CD14-positive monocyte (primary cell): ENCODE measurements around the gene PTPRQ. TPM values are rescaled to one million over a fixed set of nuclear protein-coding genes. Genes with fewer than 3 reads are reported as not detected.

Experiments used
- DNase-seq, 3 donors: peaks; one replicate each; pipeline ENCODE4 v3.0.0-alpha.2; 2011 to 2022
- H2AFZ ChIP-seq: 2 replicates; pipeline ENCODE4 v1.6.0; 2012; ENCODE audit warnings: mild to moderate bottlenecking, low read depth, low read length, inconsistent platforms; ENCODE audit not compliant: insufficient read depth, poor library complexity, severe bottlenecking
- H3K27ac ChIP-seq, 2 donors: 1 replicate in 1 of 2; 2 replicates in 1 of 2; pipeline ENCODE4 v1.5.1; 2012 to 2013; ENCODE audit warnings: low read length in 2 of 2, control low read depth in 1 of 2, inconsistent platforms in 1 of 2, low read depth in 1 of 2, mild to moderate bottlenecking in 1 of 2
- H3K27me3 ChIP-seq, 2 donors: one replicate each; pipeline versions ENCODE4 v1.6.0 to v1.6.1; 2011 to 2013; ENCODE audit warnings: low read length in 2 of 2; ENCODE audit not compliant: control insufficient read depth in 2 of 2, insufficient read depth in 2 of 2
- H3K36me3 ChIP-seq, 2 donors: replicated peaks in 1 of 2; 1 replicate in 1 of 2; 2 replicates in 1 of 2; pipeline versions ENCODE4 v1.5.1 to v1.6.1; 2012 to 2013; ENCODE audit warnings: low read length in 2 of 2, control low read depth in 1 of 2, inconsistent platforms in 1 of 2, mild to moderate bottlenecking in 1 of 2; ENCODE audit not compliant: insufficient read depth in 2 of 2, control insufficient read depth in 1 of 2
- H3K4me1 ChIP-seq, 2 donors: 1 replicate in 1 of 2; 2 replicates in 1 of 2; pipeline versions ENCODE4 v1.5.1 to v1.6.1; 2012 to 2013; ENCODE audit warnings: low read length in 2 of 2, control low read depth in 1 of 2, inconsistent platforms in 1 of 2, mild to moderate bottlenecking in 1 of 2, moderate library complexity in 1 of 2; ENCODE audit not compliant: insufficient read depth in 2 of 2, control insufficient read depth in 1 of 2
- H3K4me2 ChIP-seq: replicated peaks from 2 replicates; pipeline ENCODE3; 2012; ENCODE audit warnings: low read length, moderate library complexity, mild to moderate bottlenecking; ENCODE audit not compliant: poor library complexity, severe bottlenecking; ENCODE audit errors: extremely low read depth
- H3K4me3 ChIP-seq, 3 experiments: fragments of 200-600 bp in 1 of 3; sonication (generic) in 1 of 3; replicated peaks in 1 of 3; 1 replicate in 2 of 3; 2 replicates in 1 of 3; pipeline ENCODE4 v1.5.1; 2011 to 2013; ENCODE audit warnings: low read length in 3 of 3, mild to moderate bottlenecking in 3 of 3, control low read depth in 2 of 3, low read depth in 2 of 3, inconsistent platforms in 1 of 3, moderate library complexity in 1 of 3
- H3K79me2 ChIP-seq: 2 replicates; pipeline ENCODE4 v1.6.0; 2012; ENCODE audit warnings: mild to moderate bottlenecking, control low read depth, inconsistent platforms, low read length, moderate library complexity; ENCODE audit not compliant: insufficient read depth
- H3K9ac ChIP-seq: 2 replicates; pipeline ENCODE4 v1.6.0; 2017; ENCODE audit warnings: low read length, mild to moderate bottlenecking; ENCODE audit not compliant: insufficient read depth, poor library complexity, severe bottlenecking
- H3K9me3 ChIP-seq, 2 donors: replicated peaks in 1 of 2; 1 replicate in 1 of 2; 2 replicates in 1 of 2; pipeline versions ENCODE4 v1.5.1 to v1.6.1; 2012 to 2013; ENCODE audit warnings: low read length in 2 of 2, control low read depth in 1 of 2; ENCODE audit not compliant: control insufficient read depth in 1 of 2, insufficient read depth in 1 of 2
- H4K20me1 ChIP-seq: 2 replicates; pipeline ENCODE4 v1.6.0; 2012; ENCODE audit warnings: mild to moderate bottlenecking, low read length, control low read depth, moderate library complexity; ENCODE audit not compliant: insufficient read depth
- H3K27ac Mint-ChIP-seq, 7 donors: one replicate each; pipeline ENCODE4 v1.8.0; 2020; ENCODE audit warnings: mild to moderate bottlenecking in 7 of 7, mixed read lengths in 7 of 7, moderate library complexity in 6 of 7, inconsistent platforms in 2 of 7
- H3K27me3 Mint-ChIP-seq, 3 donors: one replicate each; pipeline ENCODE4 v1.8.0; 2021 to 2022; ENCODE audit warnings: low read depth in 3 of 3, mild to moderate bottlenecking in 3 of 3, mixed read lengths in 3 of 3, moderate library complexity in 3 of 3, inconsistent platforms in 1 of 3
- H3K36me3 Mint-ChIP-seq, 2 donors: one replicate each; pipeline ENCODE4 v1.8.0; 2020; ENCODE audit warnings: mixed read lengths in 2 of 2, inconsistent platforms in 1 of 2, mild to moderate bottlenecking in 1 of 2
- H3K4me1 Mint-ChIP-seq: one replicate; pipeline ENCODE4 v1.8.0; 2020; ENCODE audit warnings: mild to moderate bottlenecking, mixed read lengths
- H3K4me3 Mint-ChIP-seq, 2 donors: one replicate each; pipeline ENCODE4 v1.8.0; 2020; ENCODE audit warnings: mild to moderate bottlenecking in 2 of 2, mixed read lengths in 2 of 2, moderate library complexity in 1 of 2
- H3K9me3 Mint-ChIP-seq, 7 donors: one replicate each; pipeline ENCODE4 v1.8.0; 2020 to 2022; ENCODE audit warnings: mixed read lengths in 7 of 7, mild to moderate bottlenecking in 6 of 7, moderate library complexity in 6 of 7, inconsistent platforms in 2 of 7
- WGBS: methylation state at CpG from one replicate; pipeline ENCODE4 v1.1.5; 2013; ENCODE audit warnings: missing lambda C conversion rate; ENCODE audit not compliant: insufficient coverage; 5-methylcytosine and 5-hydroxymethylcytosine counted together
- intact Hi-C, 2 donors: fragments of 100-400 bp; cut with micrococcal nuclease; formaldehyde crosslinking; loops; one replicate each; pipeline versions ENCODE4 v1.15.0 to v1.15.1; 2023
- polyA plus RNA-seq, 3 donors: library from polyadenylated mRNA; depleted of rRNA in 1 of 3; unstranded in 2 of 3; stranded (reverse) in 1 of 3; fragments of 300-500 nt in 2 of 3; fragments of >200 nt in 1 of 3; fragmentation: Illumina TruSeq in 2 of 3; gene quantifications; 1 replicate in 2 of 3; 2 replicates in 1 of 3; pipeline ENCODE4 v1.2.3, GENCODE V29; 2012 to 2021
- TF ChIP-seq, protein P1 (sequence below): fragments of 200-600 bp; IDR thresholded peaks from one replicate; pipeline ENCODE4 v1.8.0; 2022; ENCODE audit warnings: antibody characterized with exemption, mild to moderate bottlenecking

The PTPRQ gene
- polyA plus RNA-seq, 3 donors, result not detected

DNA sequence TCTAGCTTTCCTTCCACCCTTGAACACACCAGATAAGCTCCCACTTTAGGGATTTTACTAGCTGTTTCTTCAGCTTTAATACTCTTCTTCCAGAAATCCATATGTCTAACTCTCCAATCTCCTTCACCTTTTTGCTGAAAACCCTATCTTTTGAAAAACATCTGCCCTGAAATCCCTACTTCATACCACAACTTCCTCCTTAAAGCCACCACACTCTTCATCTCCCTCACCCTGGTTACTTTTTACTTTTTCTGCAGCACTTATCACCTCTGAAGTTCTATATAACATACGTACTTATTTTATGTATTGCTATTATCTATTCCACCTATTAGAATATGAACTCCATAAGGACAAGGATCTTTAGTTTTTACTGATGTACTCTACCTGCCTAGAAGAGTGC, 28.6 kb upstream of the PTPRQ start:
- no peaks in the 10 kb centered on the region for H3K4me1 Mint-ChIP-seq
- TF ChIP-seq, protein P1, sequence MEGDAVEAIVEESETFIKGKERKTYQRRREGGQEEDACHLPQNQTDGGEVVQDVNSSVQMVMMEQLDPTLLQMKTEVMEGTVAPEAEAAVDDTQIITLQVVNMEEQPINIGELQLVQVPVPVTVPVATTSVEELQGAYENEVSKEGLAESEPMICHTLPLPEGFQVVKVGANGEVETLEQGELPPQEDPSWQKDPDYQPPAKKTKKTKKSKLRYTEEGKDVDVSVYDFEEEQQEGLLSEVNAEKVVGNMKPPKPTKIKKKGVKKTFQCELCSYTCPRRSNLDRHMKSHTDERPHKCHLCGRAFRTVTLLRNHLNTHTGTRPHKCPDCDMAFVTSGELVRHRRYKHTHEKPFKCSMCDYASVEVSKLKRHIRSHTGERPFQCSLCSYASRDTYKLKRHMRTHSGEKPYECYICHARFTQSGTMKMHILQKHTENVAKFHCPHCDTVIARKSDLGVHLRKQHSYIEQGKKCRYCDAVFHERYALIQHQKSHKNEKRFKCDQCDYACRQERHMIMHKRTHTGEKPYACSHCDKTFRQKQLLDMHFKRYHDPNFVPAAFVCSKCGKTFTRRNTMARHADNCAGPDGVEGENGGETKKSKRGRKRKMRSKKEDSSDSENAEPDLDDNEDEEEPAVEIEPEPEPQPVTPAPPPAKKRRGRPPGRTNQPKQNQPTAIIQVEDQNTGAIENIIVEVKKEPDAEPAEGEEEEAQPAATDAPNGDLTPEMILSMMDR, result no peak
- Histone ChIP-seq H3K4me3 (no peak overlapping the region), H3K36me3 (no peaks in the 10 kb centered on the region), H3K79me2 (no peaks in the 10 kb centered on the region), H3K4me1 (no peaks in the 10 kb centered on the region), H3K9ac (no peak overlapping the region), H3K4me2 (no peak overlapping the region), H3K9me3 (no peaks in the 10 kb centered on the region), H3K27me3 (peaks cover 0 to 2% of the 10 kb centered on the region in 2 donors), H2AFZ (no peak overlapping the region), H3K27ac (no peak overlapping the region), H4K20me1 (no peaks in the 10 kb centered on the region)
- peaks cover 1 to 8% (median 1%) of the 10 kb centered on the region in 3 donors for H3K27me3 Mint-ChIP-seq
- H3K4me3 Mint-ChIP-seq, result no peak overlapping the region
- intact Hi-C loops, result no loop called here
- H3K27ac Mint-ChIP-seq, result no peak overlapping the region
- no peaks in the 10 kb centered on the region for H3K36me3 Mint-ChIP-seq
- no peaks in the 10 kb centered on the region for H3K9me3 Mint-ChIP-seq
- no peak for DNase-seq
- no CpG with 5 or more reads among the region's 1 CpG for WGBS

DNA sequence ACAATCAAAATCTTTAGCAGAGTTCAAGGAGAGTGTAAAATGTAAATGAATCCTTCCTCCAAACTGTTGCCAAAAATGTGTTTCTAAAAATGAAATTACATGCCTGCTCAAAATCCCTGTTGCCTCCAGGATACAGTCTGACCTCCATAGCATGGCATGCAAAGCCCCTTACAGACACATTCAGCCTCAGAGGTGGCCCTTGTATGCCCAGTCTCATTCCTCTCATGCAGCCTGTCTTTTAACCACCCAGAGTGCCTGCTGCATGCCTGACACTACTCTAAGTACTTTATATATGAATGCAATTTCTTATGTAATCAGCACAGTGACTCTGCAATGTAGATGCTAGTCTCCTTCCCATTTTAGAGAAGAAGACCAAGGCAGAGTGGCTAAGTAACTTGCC, 24.4 kb upstream of the PTPRQ start:
- TF ChIP-seq, protein P1, result no peak
- no peak overlapping the region for H3K4me3 ChIP-seq
- no peak overlapping the region for H3K4me3 Mint-ChIP-seq
- H2AFZ ChIP-seq, result no peak overlapping the region
- no peak overlapping the region for H3K9ac ChIP-seq
- H3K4me2 ChIP-seq, result no peak overlapping the region
- H3K4me1 ChIP-seq, result no peaks in the 10 kb centered on the region
- no peaks in the 10 kb centered on the region for H3K9me3 ChIP-seq
- H3K4me1 Mint-ChIP-seq, result no peaks in the 10 kb centered on the region
- no peaks in the 10 kb centered on the region for H3K9me3 Mint-ChIP-seq
- H3K27ac ChIP-seq, result no peak overlapping the region
- no peaks in the 10 kb centered on the region for H3K36me3 ChIP-seq
- no peaks in the 10 kb centered on the region for H4K20me1 ChIP-seq
- intact Hi-C loops, result no loop called here
- H3K27me3 Mint-ChIP-seq, result peaks cover 1 to 6% (median 1%) of the 10 kb centered on the region in 3 donors
- no peaks in the 10 kb centered on the region for H3K36me3 Mint-ChIP-seq
- no peak overlapping the region for H3K27ac Mint-ChIP-seq
- DNase-seq, result no peak
- no peaks in the 10 kb centered on the region for H3K27me3 ChIP-seq
- H3K79me2 ChIP-seq, result no peaks in the 10 kb centered on the region
